Stimulated activated naive CD8-positive, alpha-beta T cell treated with anti-CD3 and anti-CD28 coated beads, Interleukin-15, Interleukin-2, amounts not matched to agents 100 U/mL and 50 U/mL, for 24 hours (primary cell): ENCODE results near the gene RAB38.
A peak's percentile ranks its signal among the peaks of the same experiment; 100 is the strongest.

Source experiments
- ATAC-seq: fragments of 150-1000 bp; cut with Tn5 transposase; one replicate; pipeline ENCODE4 v1.10.0; 2021
- DNase-seq: peaks from one replicate; pipeline ENCODE4 v3.0.0; 2021

RAB38 gene

GRCh38 chr11:88174709-88175568, at the start of gene RAB38:
RAB38 (minus strand) TSS chr11:88175443; CDS start chr11:88175384, 59 bp downstream.
- peak; percentile 75 for DNase-seq
- ATAC-seq, result peak; percentile 56

GRCh38 chr11:88213406-88213805, 38.2 kb upstream of the RAB38 start:
- no peak for DNase-seq
- ATAC-seq, result no peak

- DNase-seq (no peak), ATAC-seq (no peak)
These were observed 37.1 kb upstream of the RAB38 start for GRCh38 chr11:88212300-88212699.

GRCh38 chr11:88208745-88209144, 33.5 kb upstream of the RAB38 start:
- DNase-seq, result no peak
- no peak for ATAC-seq

GRCh38 chr11:88206751-88207150, 31.5 kb upstream of the RAB38 start:
- ATAC-seq (peak; percentile 36), DNase-seq (no peak)

- no peak for ATAC-seq
- no peak for DNase-seq
These were observed 29.1 kb upstream of the RAB38 start for GRCh38 chr11:88204353-88204752.

- no peak for ATAC-seq
These were observed 28.4 kb upstream of the RAB38 start for GRCh38 chr11:88203604-88204003.

GRCh38 chr11:88202498-88202897, 27.3 kb upstream of the RAB38 start:
- ATAC-seq, result no peak
- no peak for DNase-seq

More at GRCh38 chr11:88203604-88204003, 28.4 kb upstream of the RAB38 start:
- no peak for DNase-seq

- DNase-seq (no peak), ATAC-seq (no peak)
These were observed 21.1 kb upstream of the RAB38 start for GRCh38 chr11:88196393-88196792.

GRCh38 chr11:88195908-88196307, 20.7 kb upstream of the RAB38 start:
- DNase-seq (no peak), ATAC-seq (no peak)

- ATAC-seq (no peak), DNase-seq (no peak)
These were observed 19.7 kb upstream of the RAB38 start for GRCh38 chr11:88194990-88195389.

GRCh38 chr11:88193278-88193677, 18.0 kb upstream of the RAB38 start:
- ATAC-seq (no peak), DNase-seq (no peak)

- DNase-seq (no peak), ATAC-seq (no peak)
These were observed 13.7 kb upstream of the RAB38 start for GRCh38 chr11:88188932-88189253.

- ATAC-seq (no peak), DNase-seq (no peak)
These were observed 13.1 kb upstream of the RAB38 start for GRCh38 chr11:88188251-88188931.

- DNase-seq (no peak), ATAC-seq (no peak)
These were observed 8.0 kb upstream of the RAB38 start for GRCh38 chr11:88183233-88183632.

- DNase-seq (no peak), ATAC-seq (no peak)
These were observed 6.5 kb upstream of the RAB38 start for GRCh38 chr11:88181776-88182175.

- ATAC-seq (peak; percentile 34), DNase-seq (no peak)
These were observed 4.9 kb upstream of the RAB38 start for GRCh38 chr11:88179971-88180629.

GRCh38 chr11:88179141-88179540, 3.9 kb upstream of the RAB38 start:
- peak; percentile 32 for DNase-seq

GRCh38 chr11:88178191-88178590, 2.9 kb upstream of the RAB38 start:
- ATAC-seq (no peak), DNase-seq (no peak)

More at GRCh38 chr11:88179141-88179540, 3.9 kb upstream of the RAB38 start:
- peak; percentile 71 for ATAC-seq

GRCh38 chr11:88175569-88176075, 379 bp upstream of the RAB38 start:
- ATAC-seq, result peak; percentile 6
- no peak for DNase-seq

- no peak for ATAC-seq
- DNase-seq, result no peak
These were observed 1.3 kb downstream of the RAB38 start for GRCh38 chr11:88173956-88174355.

GRCh38 chr11:88171982-88172381, 3.3 kb downstream of the RAB38 start:
- DNase-seq, result no peak
- no peak for ATAC-seq

GRCh38 chr11:88170673-88171072, 4.6 kb downstream of the RAB38 start:
- no peak for DNase-seq

More at GRCh38 chr11:88170673-88171072, 4.6 kb downstream of the RAB38 start:
- no peak for ATAC-seq
